CD4-positive, alpha-beta T cell treated with Interleukin-12 subunit alpha and Interleukin-12 subunit beta, for 1 hour (primary cell): ENCODE measurements around the gene MADCAM1.

ENCODE experiments used
- DNase-seq: peaks from one replicate; pipeline ENCODE4 v3.0.0-alpha.2; 2020

Gene MADCAM1

DNA sequence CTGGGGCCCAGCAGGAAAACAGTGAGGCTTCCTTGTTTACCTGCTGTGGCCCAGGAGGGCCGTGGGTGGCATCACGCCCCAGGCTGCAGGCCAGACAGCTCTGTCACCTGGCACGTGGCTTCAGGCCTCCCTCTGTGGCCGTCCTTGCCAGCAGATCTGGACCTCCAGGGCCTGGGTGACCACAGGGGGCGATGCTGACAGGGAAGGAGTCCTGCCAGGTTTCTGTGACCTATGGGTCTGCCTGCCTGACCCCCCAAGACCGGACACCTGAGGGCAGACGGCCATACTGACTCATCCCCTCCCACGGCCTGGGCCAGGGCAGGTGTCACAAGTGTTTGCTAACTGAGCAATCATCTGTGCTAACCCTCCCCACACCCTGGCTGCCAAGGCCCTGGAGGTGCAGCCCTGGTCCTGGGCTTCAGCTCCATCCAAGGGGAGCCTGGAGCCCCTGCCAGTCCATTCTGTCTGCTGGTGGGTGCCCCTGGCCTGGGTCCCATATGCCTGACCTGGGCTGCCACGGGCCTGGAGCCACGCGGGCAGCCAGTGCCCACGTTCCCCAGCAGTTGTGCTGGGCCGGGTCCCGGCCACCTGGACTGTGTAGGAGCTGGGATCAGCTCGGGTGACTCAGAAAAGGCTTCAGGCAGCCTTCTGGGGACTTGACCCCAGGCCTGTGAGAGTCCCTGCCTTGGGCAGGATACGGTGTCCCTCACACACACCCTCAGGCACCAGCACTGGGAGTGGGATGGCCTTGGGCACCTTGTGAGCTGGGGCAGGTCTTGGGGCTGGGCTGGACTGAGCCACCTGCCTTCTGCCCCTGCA is 38.9 kb downstream of the MADCAM1 start:
- no peak for DNase-seq

- DNase-seq: no peak
These were observed 40.0 kb downstream of the MADCAM1 start for GRCh38 chr19:536031-536880.

- DNase-seq: no peak
These were observed 40.7 kb downstream of the MADCAM1 start for GRCh38 chr19:536881-537404.

- no peak for DNase-seq
These were observed 42.5 kb downstream of the MADCAM1 start for GRCh38 chr19:538641-539428.

- DNase-seq: no peak
These were observed 43.2 kb downstream of the MADCAM1 start for GRCh38 chr19:539429-540030.

DNA sequence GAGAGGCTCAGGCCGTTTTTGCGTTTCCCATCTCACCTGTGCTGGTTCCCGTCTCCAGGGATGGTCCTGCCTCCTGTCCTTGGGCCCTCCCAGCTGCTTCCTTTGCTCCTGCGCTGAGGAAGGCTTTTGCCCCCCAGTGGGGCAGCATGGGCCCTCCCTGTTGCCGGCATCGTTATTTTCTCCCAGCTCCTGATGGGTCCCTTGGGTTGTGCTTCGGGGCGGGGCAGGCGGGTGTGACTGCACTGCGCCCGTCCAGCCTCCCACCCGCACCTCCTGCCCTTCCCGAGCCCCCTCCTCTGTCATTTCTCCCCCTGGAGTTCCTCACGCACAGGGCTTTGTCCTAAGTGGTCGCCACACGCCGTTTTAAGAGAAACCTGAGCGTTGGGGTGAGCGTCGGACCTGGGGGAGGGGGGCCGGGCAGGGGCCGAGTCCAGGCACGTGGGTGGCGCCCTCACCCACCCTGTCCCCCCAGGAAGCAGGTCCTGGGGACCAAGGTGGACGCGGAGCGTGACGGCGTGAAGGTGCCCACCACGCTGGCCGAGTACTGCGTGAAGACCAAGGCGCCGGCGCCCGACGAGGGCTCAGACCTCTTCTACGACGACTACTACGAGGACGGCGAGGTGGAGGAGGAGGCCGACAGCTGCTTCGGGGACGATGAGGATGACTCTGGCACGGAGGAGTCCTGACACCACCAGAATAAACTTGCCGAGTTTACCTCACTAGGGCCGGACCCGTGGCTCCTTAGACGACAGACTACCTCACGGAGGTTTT is 44.8 kb downstream of the MADCAM1 start:
- no peak for DNase-seq

DNA sequence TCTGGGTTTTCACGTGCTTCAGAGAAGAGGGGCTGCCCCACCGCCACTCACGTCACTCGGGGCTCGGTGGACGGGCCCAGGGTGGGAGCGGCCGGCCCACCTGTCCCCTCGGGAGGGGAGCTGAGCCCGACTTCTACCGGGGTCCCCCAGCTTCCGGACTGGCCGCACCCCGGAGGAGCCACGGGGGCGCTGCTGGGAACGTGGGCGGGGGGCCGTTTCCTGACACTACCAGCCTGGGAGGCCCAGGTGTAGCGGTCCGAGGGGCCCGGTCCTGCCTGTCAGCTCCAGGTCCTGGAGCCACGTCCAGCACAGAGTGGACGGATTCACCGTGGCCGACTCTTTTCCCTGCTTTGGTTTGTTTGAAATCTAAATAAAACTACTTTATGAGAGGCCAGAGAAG is 45.4 kb downstream of the MADCAM1 start:
- DNase-seq: no peak

DNA sequence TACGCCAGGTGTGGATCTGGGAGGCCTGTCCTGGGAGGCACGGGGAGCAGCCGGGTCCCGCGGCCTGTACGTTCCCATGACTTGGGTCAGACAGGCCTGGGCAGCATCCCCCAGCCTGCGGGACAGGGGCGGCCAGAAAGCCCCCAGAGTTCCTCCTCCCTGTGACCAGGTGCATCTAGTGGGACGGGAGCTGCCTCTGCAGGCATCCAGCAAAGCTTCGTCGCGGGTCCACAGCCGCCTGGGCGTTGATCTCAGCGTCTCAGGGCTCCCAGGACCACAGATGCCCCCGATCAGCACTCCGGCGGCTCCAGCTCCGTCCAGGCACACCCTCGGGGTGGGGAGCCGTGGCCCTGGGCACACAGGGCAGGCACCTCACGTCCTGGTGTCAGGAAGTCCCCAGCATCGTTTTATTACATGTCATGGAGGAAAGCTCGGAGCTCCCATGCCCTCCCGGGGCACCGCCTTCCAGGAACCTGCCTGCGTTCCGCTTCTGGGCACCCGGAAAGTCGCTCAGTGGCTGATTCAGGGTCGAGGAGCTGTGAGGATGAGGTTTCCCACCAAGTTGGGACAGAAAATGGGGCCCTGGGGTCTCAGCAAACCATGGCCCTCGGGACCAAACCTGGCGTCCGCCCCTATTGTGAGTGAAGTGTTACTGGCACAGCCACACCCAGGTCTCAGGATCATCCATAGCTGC is 46.0 kb downstream of the MADCAM1 start:
- DNase-seq: no peak

- DNase-seq: peak; percentile 90
These were observed 47.8 kb downstream of the MADCAM1 start, which contains the start of gene GZMM for GRCh38 chr19:543910-544608. Gene GZMM, plus strand, starts transcription at chr19:544053. Its CDS starts 19 bp downstream, at chr19:544072.

GRCh38 chr19:547117-547516 is 50.8 kb downstream of the MADCAM1 start:
- DNase-seq: no peak

DNA sequence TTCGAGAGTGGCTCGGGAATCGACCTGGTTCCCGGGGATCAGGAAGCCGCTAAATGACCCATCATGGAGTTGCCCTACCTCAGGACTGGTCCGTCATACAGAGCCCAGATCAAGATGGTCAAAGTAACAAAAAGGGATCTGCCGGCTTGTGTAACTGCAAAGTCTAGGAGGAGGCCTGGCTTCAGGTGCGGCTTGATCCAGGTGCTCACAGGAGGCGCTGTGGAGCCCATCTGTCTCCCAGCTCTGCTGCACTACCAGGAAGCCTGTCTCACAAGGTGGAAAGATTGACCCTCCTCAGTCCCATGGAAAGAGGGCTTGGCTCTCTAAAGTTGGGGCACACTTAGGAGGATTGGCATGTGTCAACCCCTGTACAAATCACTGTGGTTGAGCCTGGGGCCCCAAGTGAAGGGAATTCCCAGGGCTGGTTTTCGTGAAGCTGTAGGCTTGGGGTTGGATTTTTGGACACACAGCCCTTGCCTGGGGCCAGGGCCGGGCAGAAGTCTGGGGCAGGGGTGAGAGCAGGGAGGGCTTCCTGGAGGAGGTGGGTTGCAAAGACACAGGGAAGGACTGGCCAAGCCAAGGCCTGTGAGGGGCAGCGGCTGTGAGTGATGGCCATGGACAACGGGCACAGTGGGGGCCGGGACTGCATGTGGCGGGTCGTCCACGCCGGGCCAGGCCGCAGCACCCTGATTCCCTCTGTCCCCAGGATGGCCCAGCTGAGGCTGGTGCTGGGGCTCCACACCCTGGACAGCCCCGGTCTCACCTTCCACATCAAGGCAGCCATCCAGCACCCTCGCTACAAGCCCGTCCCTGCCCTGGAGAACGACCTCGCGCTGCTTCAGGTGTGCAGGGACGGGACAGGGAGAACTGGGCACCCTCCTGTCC is 51.8 kb downstream of the MADCAM1 start:
- no peak for DNase-seq

GRCh38 chr19:548886-549830 is 52.9 kb downstream of the MADCAM1 start:
- DNase-seq: no peak

- no peak for DNase-seq
These were observed 58.5 kb downstream of the MADCAM1 start for GRCh38 chr19:554817-555216.
